SK-N-SH (cell line): ENCODE data around the gene DIPK1A. TPM values are rescaled to one million over a fixed set of nuclear protein-coding genes. Genes with fewer than 3 reads are reported as not detected.

Experiments used
- CTCF ChIA-PET: fragments of 300-600, 350-600 bp; formaldehyde crosslinking; extraction: SDS; loops from one replicate; lab custom pipeline; 2021; lab: Yijun Ruan, JAX
- POLR2A ChIA-PET: fragments of 350-600 bp; sonication (Branson Sonifier 250); formaldehyde crosslinking; extraction: SDS; loops from one replicate; lab custom pipeline; 2020; ENCODE audit warnings: antibody characterized with exemption, inconsistent platforms; lab: Yijun Ruan, JAX
- DNase-seq: peaks from one replicate; pipeline ENCODE4 v3.0.0; 2012
- H2AFZ ChIP-seq: fragments of 200-600 bp; sonication (generic); 2 replicates; pipeline ENCODE4 v1.8.1; 2016; ENCODE audit warnings: antibody characterized with exemption, mild to moderate bottlenecking, low read depth
- H3F3A ChIP-seq: fragments of 200-600 bp; sonication (generic); replicated peaks from 2 replicates; pipeline ENCODE3; 2016; ENCODE audit warnings: antibody characterized with exemption, mild to moderate bottlenecking; ENCODE audit not compliant: insufficient read depth
- H3K27ac ChIP-seq, 2 experiments: fragments of 200-500 bp in 1 of 2; fragments of 200-600 bp in 1 of 2; sonication (Bioruptor generic) in 1 of 2; sonication (generic), shearing (Covaris generic) in 1 of 2; 2 replicates each; pipeline versions ENCODE4 v1.5.1 to v1.6.1; 2014 to 2016; ENCODE audit warnings: low read depth in 2 of 2, inconsistent platforms in 1 of 2, low read length in 1 of 2, mild to moderate bottlenecking in 1 of 2, mixed read lengths in 1 of 2
- H3K27me3 ChIP-seq: fragments of 200-600 bp; sonication (generic), shearing (Covaris generic); 2 replicates; pipeline ENCODE4 v1.6.1; 2016; ENCODE audit warnings: mixed run types; ENCODE audit not compliant: insufficient read depth
- H3K36me3 ChIP-seq, 2 experiments: fragments of 200-500 bp in 1 of 2; fragments of 200-600 bp in 1 of 2; sonication (Bioruptor generic) in 1 of 2; sonication (generic) in 1 of 2; replicated peaks in 1 of 2; 2 replicates each; pipeline versions ENCODE3 to v1.5.1; 2014 to 2016; ENCODE audit warnings: low read length in 1 of 2, mild to moderate bottlenecking in 1 of 2; ENCODE audit not compliant: insufficient read depth in 2 of 2, control insufficient read depth in 1 of 2
- H3K4me1 ChIP-seq, 2 experiments: fragments of 200-500 bp in 1 of 2; fragments of 200-600 bp in 1 of 2; sonication (Bioruptor generic) in 1 of 2; sonication (generic), shearing (Covaris generic) in 1 of 2; 2 replicates each; pipeline versions ENCODE4 v1.5.1 to v1.6.1; 2014 to 2016; ENCODE audit warnings: low read depth in 1 of 2, low read length in 1 of 2, mixed run types in 1 of 2; ENCODE audit not compliant: insufficient read depth in 2 of 2, control insufficient read depth in 1 of 2
- H3K4me2 ChIP-seq: fragments of 200-600 bp; sonication (generic), shearing (Covaris generic); 2 replicates; pipeline ENCODE4 v1.6.1; 2017; ENCODE audit warnings: mixed run types
- H3K4me3 ChIP-seq, 2 experiments: fragments of 200-500 bp in 1 of 2; fragments of 200-600 bp in 1 of 2; sonication (Bioruptor generic) in 1 of 2; sonication (generic), shearing (Covaris generic) in 1 of 2; 2 replicates each; pipeline versions ENCODE4 v1.5.1 to v1.8.1; 2014 to 2016; ENCODE audit warnings: low read depth in 2 of 2, inconsistent platforms in 1 of 2, low read length in 1 of 2, mild to moderate bottlenecking in 1 of 2, mixed read lengths in 1 of 2, moderate library complexity in 1 of 2
- H3K79me2 ChIP-seq: fragments of 200-600 bp; sonication (generic); 2 replicates; pipeline ENCODE4 v1.8.1; 2017; ENCODE audit warnings: mild to moderate bottlenecking; ENCODE audit not compliant: insufficient read depth
- H3K9ac ChIP-seq: fragments of 200-600 bp; sonication (generic); 2 replicates; pipeline ENCODE4 v1.6.1; 2017; ENCODE audit warnings: mixed run types
- H3K9me2 ChIP-seq: fragments of 200-600 bp; sonication (generic); 2 replicates; pipeline ENCODE4 v1.6.1; 2017; ENCODE audit warnings: mixed run types
- H3K9me3 ChIP-seq: fragments of 200-600 bp; sonication (generic); 2 replicates; pipeline ENCODE4 v1.6.1; 2017; ENCODE audit warnings: mixed run types, mild to moderate bottlenecking, moderate library complexity
- H4K20me1 ChIP-seq: fragments of 200-600 bp; sonication (generic); 2 replicates; pipeline ENCODE4 v1.6.1; 2017; ENCODE audit warnings: mild to moderate bottlenecking, mixed run types; ENCODE audit not compliant: insufficient read depth
- ELF1 ChIP-seq: IDR thresholded peaks from 2 replicates; pipeline ENCODE4 v1.4.0; 2012
- EP300 ChIP-seq, 2 experiments: IDR thresholded peaks; 2 replicates each; pipeline versions ENCODE4 v1.4.0 to v1.6.1; 2012; ENCODE audit warnings: borderline replicate concordance in 1 of 2, low read depth in 1 of 2, low read length in 1 of 2
- EZH2phosphoT487 ChIP-seq: fragments of 200-600 bp; sonication (generic); IDR thresholded peaks from 2 replicates; pipeline ENCODE4 v1.6.1; 2017; ENCODE audit warnings: low read depth, mixed run types, mild to moderate bottlenecking, antibody characterized with exemption, moderate library complexity, borderline replicate concordance
- FOSL2 ChIP-seq: IDR thresholded peaks from 2 replicates; pipeline ENCODE4 v1.4.0; 2012; ENCODE audit warnings: low read depth, mild to moderate bottlenecking, moderate library complexity, borderline replicate concordance
- FOXM1 ChIP-seq: IDR thresholded peaks from 2 replicates; pipeline ENCODE4 v1.4.0; 2012; ENCODE audit warnings: low read depth, mild to moderate bottlenecking
- GABPA ChIP-seq: IDR thresholded peaks from 2 replicates; pipeline ENCODE4 v1.4.0; 2012; ENCODE audit warnings: low read depth, mild to moderate bottlenecking
- GATA2 ChIP-seq: sonication (generic); formaldehyde crosslinking; IDR thresholded peaks from 2 replicates; pipeline ENCODE4 v1.5.0; 2020; ENCODE audit warnings: mild to moderate bottlenecking, missing genetic modification reagents
- JUND ChIP-seq: IDR thresholded peaks from 2 replicates; pipeline ENCODE4 v1.4.0; 2012
- MEF2A ChIP-seq: IDR thresholded peaks from 2 replicates; pipeline ENCODE4 v1.4.0; 2012; ENCODE audit warnings: low read depth, borderline replicate concordance
- MXI1 ChIP-seq: IDR thresholded peaks from 2 replicates; pipeline ENCODE4 v1.6.1; 2012; ENCODE audit warnings: mild to moderate bottlenecking, low read depth, low read length, improper control_type of control experiment
- RAD21 ChIP-seq: IDR thresholded peaks from 2 replicates; pipeline ENCODE4 v1.6.1; 2012; ENCODE audit warnings: mild to moderate bottlenecking, low read length
- RCOR1 ChIP-seq: fragments of 150-350 bp; IDR thresholded peaks from 2 replicates; pipeline ENCODE4 v1.6.1; 2017; ENCODE audit warnings: antibody characterized with exemption, low read length
- RFX5 ChIP-seq: IDR thresholded peaks from 2 replicates; pipeline ENCODE4 v1.6.1; 2012; ENCODE audit warnings: mild to moderate bottlenecking, improper control_type of control experiment, low read length
- SIN3A ChIP-seq: IDR thresholded peaks from 2 replicates; pipeline ENCODE4 v1.6.1; 2012; ENCODE audit warnings: low read depth, mild to moderate bottlenecking, low read length, moderate library complexity, borderline replicate concordance
- SMC3 ChIP-seq: IDR thresholded peaks from 2 replicates; pipeline ENCODE4 v1.6.1; 2012; ENCODE audit warnings: low read depth, low read length, improper control_type of control experiment
- YY1 ChIP-seq: IDR thresholded peaks from 2 replicates; pipeline ENCODE4 v1.4.0; 2012; ENCODE audit warnings: low read depth, mild to moderate bottlenecking
- WGBS: methylation state at CpG from one replicate; pipeline ENCODE4 v1.1.6; 2017; ENCODE audit warnings: low lambda C conversion rate; 5-methylcytosine and 5-hydroxymethylcytosine counted together
- polyA plus RNA-seq, 3 experiments: library from polyadenylated mRNA; depleted of rRNA; stranded (reverse); fragments of >200 nt; gene quantifications; 2 replicates each; pipeline ENCODE4 v1.2.3, GENCODE V29; 2012
- TF ChIP-seq, protein P1 (sequence below): fragments of 200-600 bp; sonication (generic); IDR thresholded peaks from 2 replicates; pipeline ENCODE4 v1.6.1; 2017; ENCODE audit warnings: antibody characterized with exemption, mild to moderate bottlenecking, moderate library complexity
- TF ChIP-seq, protein P2 (sequence below): IDR thresholded peaks from 2 replicates; pipeline ENCODE4 v1.6.1; 2012; ENCODE audit warnings: mild to moderate bottlenecking, low read depth, low read length, moderate library complexity

DIPK1A gene
- polyA plus RNA-seq, 1 of the 3 experiments (the other 2 are of a cell fraction): 3.4 TPM

DNA sequence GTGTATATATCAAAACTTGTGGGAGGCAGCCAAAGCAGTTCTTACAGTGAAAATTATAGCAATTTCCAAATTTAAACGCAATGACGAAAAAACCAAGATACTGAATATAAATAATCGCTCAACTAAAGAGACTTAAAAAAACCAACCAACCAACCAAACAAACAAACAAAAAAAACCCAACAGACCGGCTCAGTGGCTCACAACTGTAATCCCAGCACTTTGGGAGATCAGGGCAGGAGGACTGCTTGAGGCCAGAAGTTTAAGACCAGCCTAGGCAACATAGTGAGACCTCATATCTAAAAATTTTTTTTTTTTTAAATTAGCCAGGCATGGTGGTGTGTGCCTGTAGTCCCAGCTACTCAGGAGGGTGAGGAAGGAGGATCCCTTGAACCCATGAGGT lies 106.0 kb downstream of the DIPK1A start:
- Histone ChIP-seq H3K9me3 (no peaks in the 10 kb centered on the region), H3K79me2 (no peaks in the 10 kb centered on the region), H3K27ac (no peak overlapping the region), H3K4me1 (peaks cover 0 to 12% of the 10 kb centered on the region in 2 experiments; a peak in 1 of 4 replicates), H3K4me2 (no peak overlapping the region), H3K9ac (no peak overlapping the region), H3K9me2 (no peaks in the 10 kb centered on the region), H2AFZ (no peak overlapping the region), H3K36me3 (no peaks in the 10 kb centered on the region), H3K27me3 (no peaks in the 10 kb centered on the region), H4K20me1 (no peaks in the 10 kb centered on the region), H3K4me3 (no peak overlapping the region), H3F3A (no peaks in the 10 kb centered on the region)
- ChIA-PET CTCF (interaction anchor here (0.6 to 13.1 kb wide), 4 partner anchors 105 to 180 kb away, joined by 3 to 193 read pairs (median 100); partner anchors contain the start of gene DIPK1A), POLR2A (no interaction called here)
- TF ChIP-seq JUND: no peak
- no peak for TF ChIP-seq GABPA
- no peak for TF ChIP-seq GATA2 (CRISPR knock-in tag)
- TF ChIP-seq RFX5: no peak
- TF ChIP-seq, protein P1, sequence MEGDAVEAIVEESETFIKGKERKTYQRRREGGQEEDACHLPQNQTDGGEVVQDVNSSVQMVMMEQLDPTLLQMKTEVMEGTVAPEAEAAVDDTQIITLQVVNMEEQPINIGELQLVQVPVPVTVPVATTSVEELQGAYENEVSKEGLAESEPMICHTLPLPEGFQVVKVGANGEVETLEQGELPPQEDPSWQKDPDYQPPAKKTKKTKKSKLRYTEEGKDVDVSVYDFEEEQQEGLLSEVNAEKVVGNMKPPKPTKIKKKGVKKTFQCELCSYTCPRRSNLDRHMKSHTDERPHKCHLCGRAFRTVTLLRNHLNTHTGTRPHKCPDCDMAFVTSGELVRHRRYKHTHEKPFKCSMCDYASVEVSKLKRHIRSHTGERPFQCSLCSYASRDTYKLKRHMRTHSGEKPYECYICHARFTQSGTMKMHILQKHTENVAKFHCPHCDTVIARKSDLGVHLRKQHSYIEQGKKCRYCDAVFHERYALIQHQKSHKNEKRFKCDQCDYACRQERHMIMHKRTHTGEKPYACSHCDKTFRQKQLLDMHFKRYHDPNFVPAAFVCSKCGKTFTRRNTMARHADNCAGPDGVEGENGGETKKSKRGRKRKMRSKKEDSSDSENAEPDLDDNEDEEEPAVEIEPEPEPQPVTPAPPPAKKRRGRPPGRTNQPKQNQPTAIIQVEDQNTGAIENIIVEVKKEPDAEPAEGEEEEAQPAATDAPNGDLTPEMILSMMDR: no peak
- no peak for TF ChIP-seq RCOR1
- no peak for TF ChIP-seq RAD21
- no peak for TF ChIP-seq EZH2phosphoT487
- no peak for TF ChIP-seq YY1
- TF ChIP-seq FOXM1: no peak
- TF ChIP-seq SIN3A: no peak
- TF ChIP-seq ELF1: no peak
- no peak for TF ChIP-seq MXI1
- TF ChIP-seq FOSL2: no peak
- WGBS: 75% methylated on average over 4 of the region's 4 CpGs
- DNase-seq: no peak

DNA sequence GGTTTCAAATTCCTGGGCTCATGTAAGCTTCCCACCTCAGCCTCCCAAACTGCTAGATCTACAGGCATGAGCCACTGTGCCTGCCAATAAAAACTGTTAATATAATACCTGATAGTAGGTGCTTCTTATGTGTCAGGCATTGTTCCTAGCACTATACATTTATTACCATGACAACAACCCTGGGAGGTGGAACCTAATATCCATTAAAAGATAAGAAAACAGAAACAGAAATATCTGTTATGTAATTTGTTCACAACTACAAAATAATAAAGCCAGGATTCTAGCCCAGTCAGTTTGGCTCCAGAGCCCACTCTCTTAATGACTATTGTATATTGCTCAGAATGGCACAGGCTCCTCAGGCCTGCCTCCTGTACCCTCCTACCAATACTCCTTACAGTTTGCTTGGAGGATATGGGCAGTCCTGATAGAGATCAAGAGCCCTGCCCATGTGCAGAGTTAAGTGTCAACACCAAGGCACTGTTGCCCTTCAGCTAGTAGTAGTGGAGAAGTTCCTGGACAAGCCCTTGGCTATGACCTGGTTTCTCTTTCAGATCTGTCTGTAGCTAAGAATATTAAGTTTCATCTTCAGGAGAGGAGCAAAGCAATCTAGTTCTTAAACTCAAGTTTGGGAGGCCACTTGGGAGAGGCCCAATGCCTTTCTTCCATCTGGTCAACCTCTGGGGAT lies 107.0 kb downstream of the DIPK1A start:
- POLR2A ChIA-PET: interaction anchor here (0.5 kb wide), 1 partner anchor 149 kb away, joined by 3 read pairs; no protein-coding TSS in a partner anchor
- no peaks in the 10 kb centered on the region for H3K79me2 ChIP-seq
- no peaks in the 10 kb centered on the region for H3K9me3 ChIP-seq
- H3F3A ChIP-seq: no peaks in the 10 kb centered on the region
- H4K20me1 ChIP-seq: no peaks in the 10 kb centered on the region
- H2AFZ ChIP-seq: no peak overlapping the region
- DNase-seq: no peak
- H3K9ac ChIP-seq: no peak overlapping the region
- CTCF ChIA-PET: interaction anchor here (1.1 to 13.1 kb wide), 3 partner anchors 107 to 208 kb away, joined by 3 to 193 read pairs (median 36); partner anchors contain the start of gene DIPK1A
- peaks cover 0 to 12% of the 10 kb centered on the region in 2 experiments; a peak in 1 of 4 replicates for H3K4me1 ChIP-seq
- H3K36me3 ChIP-seq: no peaks in the 10 kb centered on the region
- no peak overlapping the region for H3K4me3 ChIP-seq
- no peak overlapping the region for H3K27ac ChIP-seq
- H3K27me3 ChIP-seq: no peaks in the 10 kb centered on the region
- no peak overlapping the region for H3K4me2 ChIP-seq
- H3K9me2 ChIP-seq: no peaks in the 10 kb centered on the region
- TF ChIP-seq, protein P2, sequence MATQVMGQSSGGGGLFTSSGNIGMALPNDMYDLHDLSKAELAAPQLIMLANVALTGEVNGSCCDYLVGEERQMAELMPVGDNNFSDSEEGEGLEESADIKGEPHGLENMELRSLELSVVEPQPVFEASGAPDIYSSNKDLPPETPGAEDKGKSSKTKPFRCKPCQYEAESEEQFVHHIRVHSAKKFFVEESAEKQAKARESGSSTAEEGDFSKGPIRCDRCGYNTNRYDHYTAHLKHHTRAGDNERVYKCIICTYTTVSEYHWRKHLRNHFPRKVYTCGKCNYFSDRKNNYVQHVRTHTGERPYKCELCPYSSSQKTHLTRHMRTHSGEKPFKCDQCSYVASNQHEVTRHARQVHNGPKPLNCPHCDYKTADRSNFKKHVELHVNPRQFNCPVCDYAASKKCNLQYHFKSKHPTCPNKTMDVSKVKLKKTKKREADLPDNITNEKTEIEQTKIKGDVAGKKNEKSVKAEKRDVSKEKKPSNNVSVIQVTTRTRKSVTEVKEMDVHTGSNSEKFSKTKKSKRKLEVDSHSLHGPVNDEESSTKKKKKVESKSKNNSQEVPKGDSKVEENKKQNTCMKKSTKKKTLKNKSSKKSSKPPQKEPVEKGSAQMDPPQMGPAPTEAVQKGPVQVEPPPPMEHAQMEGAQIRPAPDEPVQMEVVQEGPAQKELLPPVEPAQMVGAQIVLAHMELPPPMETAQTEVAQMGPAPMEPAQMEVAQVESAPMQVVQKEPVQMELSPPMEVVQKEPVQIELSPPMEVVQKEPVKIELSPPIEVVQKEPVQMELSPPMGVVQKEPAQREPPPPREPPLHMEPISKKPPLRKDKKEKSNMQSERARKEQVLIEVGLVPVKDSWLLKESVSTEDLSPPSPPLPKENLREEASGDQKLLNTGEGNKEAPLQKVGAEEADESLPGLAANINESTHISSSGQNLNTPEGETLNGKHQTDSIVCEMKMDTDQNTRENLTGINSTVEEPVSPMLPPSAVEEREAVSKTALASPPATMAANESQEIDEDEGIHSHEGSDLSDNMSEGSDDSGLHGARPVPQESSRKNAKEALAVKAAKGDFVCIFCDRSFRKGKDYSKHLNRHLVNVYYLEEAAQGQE: no peak
- no peak for TF ChIP-seq EP300 (IDR thresholded peaks at IDR 0.05; ENCODE audit: borderline replicate concordance in 1 of 2, low read depth in 1 of 2, low read length in 1 of 2)
- TF ChIP-seq MEF2A: no peak
- no peak for TF ChIP-seq GABPA
- TF ChIP-seq SMC3: no peak
- no peak for TF ChIP-seq RFX5
- TF ChIP-seq, protein P1: no peak
